ENCODE measurements around the gene DUSP7. TPM values are rescaled to one million over a fixed set of nuclear protein-coding genes. Genes with fewer than 3 reads are reported as not detected.

The DUSP7 gene
- total RNA-seq, 1 experiment from 2014 or later, result 18.8 TPM

- TF ChIP-seq PRDM15 (CRISPR knock-in tag; IDR thresholded peaks at IDR 0.05), result no peak
- TF ChIP-seq, protein P1, sequence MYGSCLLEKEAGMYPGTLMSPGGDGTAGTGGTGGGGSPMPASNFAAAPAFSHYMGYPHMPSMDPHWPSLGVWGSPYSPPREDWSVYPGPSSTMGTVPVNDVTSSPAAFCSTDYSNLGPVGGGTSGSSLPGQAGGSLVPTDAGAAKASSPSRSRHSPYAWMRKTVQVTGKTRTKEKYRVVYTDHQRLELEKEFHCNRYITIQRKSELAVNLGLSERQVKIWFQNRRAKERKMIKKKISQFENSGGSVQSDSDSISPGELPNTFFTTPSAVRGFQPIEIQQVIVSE (CRISPR knock-in tag; IDR thresholded peaks at IDR 0.05; ENCODE audit: borderline replicate concordance), result no peak
Measured at GRCh38 chr3:52010431-52010830, 45.9 kb downstream of the DUSP7 start (continued).

GRCh38 chr3:52007291-52007690, 49.1 kb downstream of the DUSP7 start:
- Mint-ChIP-seq H3K36me3 (no peaks in the 10 kb centered on the region), H3K4me1 (peaks cover 39% of the 10 kb centered on the region), H3K27ac (no peak overlapping the region), H3K9me3 (no peaks in the 10 kb centered on the region), H3K4me3 (no peak overlapping the region), H3K27me3 (ENCODE audit: low read depth) (no peaks in the 10 kb centered on the region; the same call in 1 of the 2 replicates)
- ATAC-seq (no peak), DNase-seq (ENCODE audit: low spot score) (no peak)
- POLR2A ChIA-PET, result no interaction called here
- TF ChIP-seq EMX1 (CRISPR knock-in tag; IDR thresholded peaks at IDR 0.05) (no peak), FOXP1 (CRISPR knock-in tag; IDR thresholded peaks at IDR 0.05; ENCODE audit: borderline replicate concordance) (no peak), ERG (CRISPR knock-in tag; IDR thresholded peaks at IDR 0.05) (no peak), HMGA2 (CRISPR knock-in tag; IDR thresholded peaks at IDR 0.05) (no peak), RELA (CRISPR knock-in tag; IDR thresholded peaks at IDR 0.05; ENCODE audit: borderline replicate concordance) (no peak), FOXJ3 (CRISPR knock-in tag; IDR thresholded peaks at IDR 0.05; ENCODE audit: borderline replicate concordance) (no peak), ZNF138 (CRISPR knock-in tag; conservative IDR thresholded peaks at IDR 0.05) (no peak), ZNF317 (CRISPR knock-in tag; IDR thresholded peaks at IDR 0.05; ENCODE audit: borderline replicate concordance, low read depth) (no peak), ETV6 (CRISPR knock-in tag; IDR thresholded peaks at IDR 0.05) (no peak), ESRRA (CRISPR knock-in tag; IDR thresholded peaks at IDR 0.05; ENCODE audit: borderline replicate concordance) (no peak), NR1H2 (CRISPR knock-in tag; IDR thresholded peaks at IDR 0.05) (no peak), CREM (CRISPR knock-in tag; IDR thresholded peaks at IDR 0.05) (no peak), ZNF219 (CRISPR knock-in tag; IDR thresholded peaks at IDR 0.05; ENCODE audit: borderline replicate concordance) (no peak), ZNF232 (CRISPR knock-in tag; IDR thresholded peaks at IDR 0.05) (no peak)
- TF ChIP-seq, protein P2, sequence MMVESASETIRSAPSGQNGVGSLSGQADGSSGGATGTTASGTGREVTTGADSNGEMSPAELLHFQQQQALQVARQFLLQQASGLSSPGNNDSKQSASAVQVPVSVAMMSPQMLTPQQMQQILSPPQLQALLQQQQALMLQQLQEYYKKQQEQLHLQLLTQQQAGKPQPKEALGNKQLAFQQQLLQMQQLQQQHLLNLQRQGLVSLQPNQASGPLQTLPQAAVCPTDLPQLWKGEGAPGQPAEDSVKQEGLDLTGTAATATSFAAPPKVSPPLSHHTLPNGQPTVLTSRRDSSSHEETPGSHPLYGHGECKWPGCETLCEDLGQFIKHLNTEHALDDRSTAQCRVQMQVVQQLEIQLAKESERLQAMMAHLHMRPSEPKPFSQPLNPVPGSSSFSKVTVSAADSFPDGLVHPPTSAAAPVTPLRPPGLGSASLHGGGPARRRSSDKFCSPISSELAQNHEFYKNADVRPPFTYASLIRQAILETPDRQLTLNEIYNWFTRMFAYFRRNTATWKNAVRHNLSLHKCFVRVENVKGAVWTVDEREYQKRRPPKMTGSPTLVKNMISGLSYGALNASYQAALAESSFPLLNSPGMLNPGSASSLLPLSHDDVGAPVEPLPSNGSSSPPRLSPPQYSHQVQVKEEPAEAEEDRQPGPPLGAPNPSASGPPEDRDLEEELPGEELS (CRISPR knock-in tag; IDR thresholded peaks at IDR 0.05), result no peak
- TF ChIP-seq, protein P3, sequence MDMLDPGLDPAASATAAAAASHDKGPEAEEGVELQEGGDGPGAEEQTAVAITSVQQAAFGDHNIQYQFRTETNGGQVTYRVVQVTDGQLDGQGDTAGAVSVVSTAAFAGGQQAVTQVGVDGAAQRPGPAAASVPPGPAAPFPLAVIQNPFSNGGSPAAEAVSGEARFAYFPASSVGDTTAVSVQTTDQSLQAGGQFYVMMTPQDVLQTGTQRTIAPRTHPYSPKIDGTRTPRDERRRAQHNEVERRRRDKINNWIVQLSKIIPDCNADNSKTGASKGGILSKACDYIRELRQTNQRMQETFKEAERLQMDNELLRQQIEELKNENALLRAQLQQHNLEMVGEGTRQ (CRISPR knock-in tag; IDR thresholded peaks at IDR 0.05), result no peak
- TF ChIP-seq, protein P4, sequence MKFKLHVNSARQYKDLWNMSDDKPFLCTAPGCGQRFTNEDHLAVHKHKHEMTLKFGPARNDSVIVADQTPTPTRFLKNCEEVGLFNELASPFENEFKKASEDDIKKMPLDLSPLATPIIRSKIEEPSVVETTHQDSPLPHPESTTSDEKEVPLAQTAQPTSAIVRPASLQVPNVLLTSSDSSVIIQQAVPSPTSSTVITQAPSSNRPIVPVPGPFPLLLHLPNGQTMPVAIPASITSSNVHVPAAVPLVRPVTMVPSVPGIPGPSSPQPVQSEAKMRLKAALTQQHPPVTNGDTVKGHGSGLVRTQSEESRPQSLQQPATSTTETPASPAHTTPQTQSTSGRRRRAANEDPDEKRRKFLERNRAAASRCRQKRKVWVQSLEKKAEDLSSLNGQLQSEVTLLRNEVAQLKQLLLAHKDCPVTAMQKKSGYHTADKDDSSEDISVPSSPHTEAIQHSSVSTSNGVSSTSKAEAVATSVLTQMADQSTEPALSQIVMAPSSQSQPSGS (CRISPR knock-in tag; IDR thresholded peaks at IDR 0.05; ENCODE audit: borderline replicate concordance, low read depth), result no peak
- TF ChIP-seq, protein P1 (CRISPR knock-in tag; IDR thresholded peaks at IDR 0.05; ENCODE audit: borderline replicate concordance), result no peak
- CTCF ChIA-PET, result interaction anchor here (0.6 to 8.5 kb wide), 4 partner anchors 9 to 71 kb away, joined by 3 to 382 read pairs (median 64); partner anchors contain the start of gene DUSP7

Data from WTC11 (cell line).